HEK293 (cell line): Measurements from ENCODE around the gene LBX2.

Experiments
- CTCF ChIA-PET: fragments of 350-600 bp; formaldehyde crosslinking; extraction: SDS; loops from one replicate; lab custom pipeline; 2021; ENCODE audit warnings: antibody characterized with exemption; lab: Yijun Ruan, JAX
- POLR2A ChIA-PET: fragments of 300-600 bp; formaldehyde crosslinking; extraction: SDS; loops from one replicate; lab custom pipeline; 2020; ENCODE audit warnings: antibody characterized with exemption, inconsistent platforms; lab: Yijun Ruan, JAX
- H3K27ac ChIP-seq: fragments of 200-500 bp; sonication (Bioruptor generic); 2 replicates; pipeline ENCODE4 v1.5.1; 2014; ENCODE audit warnings: low read depth, low read length, control low read depth, inconsistent platforms; ENCODE audit errors: extremely low read depth
- H3K36me3 ChIP-seq, 2 experiments: fragments of 200-500 bp in 1 of 2; sonication (Bioruptor generic) in 1 of 2; 1 replicate in 1 of 2; 2 replicates in 1 of 2; pipeline ENCODE4 v1.5.1; 2014 to 2017; ENCODE audit warnings: inconsistent platforms in 2 of 2, low read length in 2 of 2; ENCODE audit not compliant: control insufficient read depth in 2 of 2, insufficient read depth in 1 of 2
- H3K4me1 ChIP-seq: fragments of 200-500 bp; sonication (Bioruptor generic); 2 replicates; pipeline ENCODE4 v1.5.1; 2014; ENCODE audit warnings: mild to moderate bottlenecking, low read length, inconsistent platforms; ENCODE audit not compliant: control insufficient read depth, insufficient read depth
- H3K4me3 ChIP-seq: 2 replicates; pipeline ENCODE4 v1.5.1; 2011; ENCODE audit warnings: low read depth, mild to moderate bottlenecking, control low read depth, low read length, moderate library complexity
- H3K9me3 ChIP-seq: fragments of 200-500 bp; sonication (Bioruptor generic); 2 replicates; pipeline ENCODE4 v1.5.1; 2014; ENCODE audit warnings: low read depth, low read length, inconsistent platforms; ENCODE audit not compliant: control insufficient read depth, insufficient read depth
- PBX3 ChIP-seq: sonication (generic); formaldehyde crosslinking; IDR thresholded peaks from 2 replicates; pipeline ENCODE4 v1.8.1; 2022; ENCODE audit warnings: mild to moderate bottlenecking, moderate library complexity, missing genetic modification reagents
- PRDM10 ChIP-seq: fragments of 450-650 bp; formaldehyde crosslinking; IDR thresholded peaks from 2 replicates; pipeline ENCODE4 v1.5.1; 2016; ENCODE audit warnings: missing biosample characterization, missing genetic modification characterization
- YY2 ChIP-seq: fragments of 450-650 bp; formaldehyde crosslinking; IDR thresholded peaks from 2 replicates; pipeline ENCODE4 v1.5.1; 2016; ENCODE audit warnings: missing biosample characterization, missing genetic modification characterization
- ZBTB44 ChIP-seq: fragments of 450-650 bp; IDR thresholded peaks from 2 replicates; pipeline ENCODE4 v1.5.1; 2018; ENCODE audit warnings: missing biosample characterization, mild to moderate bottlenecking, missing genetic modification characterization
- ZFP41 ChIP-seq: fragments of 450-650 bp; formaldehyde crosslinking; IDR thresholded peaks from 2 replicates; pipeline ENCODE4 v1.5.1; 2016; ENCODE audit warnings: missing biosample characterization, missing genetic modification characterization, borderline replicate concordance
- ZNF16 ChIP-seq: fragments of 450-650 bp; formaldehyde crosslinking; IDR thresholded peaks from 2 replicates; pipeline ENCODE4 v1.5.1; 2016; ENCODE audit warnings: low read depth, missing biosample characterization, missing genetic modification characterization
- ZNF223 ChIP-seq: fragments of 450-650 bp; formaldehyde crosslinking; IDR thresholded peaks from 2 replicates; pipeline ENCODE4 v1.5.1; 2016; ENCODE audit warnings: missing biosample characterization, missing genetic modification characterization
- ZNF335 ChIP-seq: fragments of 450-650 bp; formaldehyde crosslinking; conservative IDR thresholded peaks from 2 replicates; pipeline ENCODE4 v1.5.1; 2016; ENCODE audit warnings: missing biosample characterization, missing genetic modification characterization
- ZNF37A ChIP-seq: fragments of 450-650 bp; IDR thresholded peaks from 2 replicates; pipeline ENCODE4 v1.5.1; 2018; ENCODE audit warnings: missing biosample characterization, missing genetic modification characterization
- ZNF433 ChIP-seq: fragments of 450-650 bp; formaldehyde crosslinking; IDR thresholded peaks from 2 replicates; pipeline ENCODE4 v1.5.1; 2016; ENCODE audit warnings: missing biosample characterization, missing genetic modification characterization, low read depth
- ZNF449 ChIP-seq: fragments of 450-650 bp; formaldehyde crosslinking; IDR thresholded peaks from 2 replicates; pipeline ENCODE4 v1.5.1; 2017; ENCODE audit warnings: missing biosample characterization, mild to moderate bottlenecking, missing genetic modification characterization, moderate library complexity
- ZNF501 ChIP-seq: fragments of 450-650 bp; formaldehyde crosslinking; IDR thresholded peaks from 2 replicates; pipeline ENCODE4 v1.5.1; 2016; ENCODE audit warnings: missing biosample characterization, missing genetic modification characterization
- ZNF585B ChIP-seq: fragments of 450-650 bp; formaldehyde crosslinking; IDR thresholded peaks from 2 replicates; pipeline ENCODE4 v1.5.1; 2016; ENCODE audit warnings: missing biosample characterization, missing genetic modification characterization
- ZNF645 ChIP-seq: fragments of 450-650 bp; formaldehyde crosslinking; IDR thresholded peaks from 2 replicates; pipeline ENCODE4; 2016; ENCODE audit warnings: missing biosample characterization, missing genetic modification characterization
- ZNF692 ChIP-seq: fragments of 450-650 bp; formaldehyde crosslinking; IDR thresholded peaks from 2 replicates; pipeline ENCODE4 v1.5.1; 2016; ENCODE audit warnings: missing biosample characterization, missing genetic modification characterization
- ZNF704 ChIP-seq: fragments of 450-650 bp; formaldehyde crosslinking; IDR thresholded peaks from 2 replicates; pipeline ENCODE4 v1.5.1; 2016; ENCODE audit warnings: missing biosample characterization, missing genetic modification characterization
- ZNF747 ChIP-seq: fragments of 450-650 bp; formaldehyde crosslinking; IDR thresholded peaks from 2 replicates; pipeline ENCODE4 v1.5.1; 2016; ENCODE audit warnings: missing biosample characterization, missing genetic modification characterization
- ZNF843 ChIP-seq: fragments of 450-650 bp; formaldehyde crosslinking; IDR thresholded peaks from 2 replicates; pipeline ENCODE4 v1.5.1; 2016; ENCODE audit warnings: missing biosample characterization, missing genetic modification characterization
- ZSCAN23 ChIP-seq: fragments of 450-650 bp; formaldehyde crosslinking; IDR thresholded peaks from 2 replicates; pipeline ENCODE4 v1.5.1; 2016; ENCODE audit warnings: missing biosample characterization, missing genetic modification characterization

The LBX2 gene

GRCh38 chr2:74454654-74455511, 44.5 kb downstream of the LBX2 start, which contains the start of gene INO80B (continued):
- peak; percentile 79 for TF ChIP-seq ZNF692
- no peak for TF ChIP-seq PBX3 (CRISPR knock-in tag)
- TF ChIP-seq ZNF501: peak; percentile 99
- TF ChIP-seq ZNF704 (tag by site-specific recombination): no peak
- TF ChIP-seq ZSCAN23: 0 out of 2 replicates have a peak, but pooled peaks have one; percentile 23
- no peak for TF ChIP-seq ZNF223 (tag by site-specific recombination)

- POLR2A ChIA-PET: interaction anchor here (1.3 kb wide), 1 partner anchor 10 kb away, joined by 3 read pairs; no protein-coding TSS in a partner anchor
- Histone ChIP-seq H3K27ac (no peak overlapping the region), H3K4me1 (no peaks in the 10 kb centered on the region), H3K4me3 (no peak overlapping the region), H3K36me3 (no peaks in the 10 kb centered on the region), H3K9me3 (no peaks in the 10 kb centered on the region)
- TF ChIP-seq PRDM10 (tag by site-specific recombination) (peak; percentile 65), ZBTB44 (tag by site-specific recombination) (no peak)
- CTCF ChIA-PET: interaction anchor here (1.5 kb wide), 1 partner anchor 11 kb away, joined by 6 read pairs; no protein-coding TSS in a partner anchor
These were observed 48.7 kb downstream of the LBX2 start for GRCh38 chr2:74450570-74451190.

GRCh38 chr2:74448771-74449170, 50.6 kb downstream of the LBX2 start:
- peaks cover 7% of the 10 kb centered on the region for H3K4me1 ChIP-seq
- no peaks in the 10 kb centered on the region for H3K9me3 ChIP-seq
- no peak overlapping the region for H3K27ac ChIP-seq
- H3K4me3 ChIP-seq: no peak overlapping the region
- CTCF ChIA-PET: interaction anchor here (0.8 kb wide), 1 partner anchor 57 kb away, joined by 3 read pairs; no protein-coding TSS in a partner anchor
- H3K36me3 ChIP-seq: no peaks in the 10 kb centered on the region
- POLR2A ChIA-PET: no interaction called here
- TF ChIP-seq ZNF843 (tag by site-specific recombination) (no peak), ZNF16 (tag by site-specific recombination) (no peak), ZNF747 (tag by site-specific recombination) (no peak), ZFP41 (tag by site-specific recombination) (no peak), YY2 (tag by site-specific recombination) (no peak), ZNF433 (tag by site-specific recombination) (no peak), ZNF645 (tag by site-specific recombination) (no peak), ZNF585B (tag by site-specific recombination) (no peak), ZNF335 (tag by site-specific recombination) (no peak), ZNF37A (no peak), ZNF449 (tag by site-specific recombination) (no peak)
